Activated CD4-positive, alpha-beta T cell treated with anti-CD3 and anti-CD28 coated beads, Interleukin-2, amount 10 ng/mL, durations not matched to agents 7 days and 5 days (primary cell): Measurements from ENCODE around the gene TBX10. TPM values are rescaled to one million over a fixed set of nuclear protein-coding genes. Genes with fewer than 3 reads are reported as not detected.

Experiments
- CTCF ChIA-PET: fragments of 350-600 bp; sonication (Branson Sonifier 250); formaldehyde crosslinking; loops from one replicate; lab custom pipeline; 2021; ENCODE audit warnings: antibody characterized with exemption; lab: Charles Lee
- POLR2A ChIA-PET: fragments of 350-600 bp; sonication (Branson Sonifier 250); formaldehyde crosslinking; loops from one replicate; lab custom pipeline; 2021; ENCODE audit warnings: antibody characterized with exemption; lab: Charles Lee
- DNase-seq: peaks from one replicate; pipeline ENCODE4 v3.0.0-alpha.2; 2020
- H3K27ac Mint-ChIP-seq: one replicate; pipeline ENCODE4 v1.8.0; 2021; ENCODE audit warnings: mild to moderate bottlenecking, moderate library complexity, mixed read lengths
- H3K27me3 Mint-ChIP-seq: one replicate; pipeline ENCODE4 v1.8.0; 2021; ENCODE audit warnings: mixed read lengths
- H3K36me3 Mint-ChIP-seq: one replicate; pipeline ENCODE4 v1.8.0; 2021; ENCODE audit warnings: low read depth, mixed read lengths
- H3K4me1 Mint-ChIP-seq: one replicate; pipeline ENCODE4 v1.8.0; 2021; ENCODE audit warnings: mixed read lengths
- H3K4me3 Mint-ChIP-seq: one replicate; pipeline ENCODE4 v1.8.0; 2021; ENCODE audit warnings: mild to moderate bottlenecking, moderate library complexity, mixed read lengths
- H3K9me3 Mint-ChIP-seq: one replicate; pipeline ENCODE4 v1.8.0; 2021; ENCODE audit warnings: mixed read lengths
- total RNA-seq, 2 experiments: library from RNA; stranded (reverse); gene quantifications; one replicate each; pipeline ENCODE4 v1.2.3, GENCODE V29; 2021

The TBX10 gene
- total RNA-seq, 2 experiments from 2014 or later, result not detected

GRCh38 chr11:67613960-67614715 is 25.4 kb downstream of the TBX10 start:
- Mint-ChIP-seq H3K36me3 (peaks cover 20% of the 10 kb centered on the region), H3K27ac (peak overlapping the region; percentile 99), H3K4me3 (peak overlapping the region; percentile 71), H3K27me3 (no peaks in the 10 kb centered on the region), H3K9me3 (no peaks in the 10 kb centered on the region), H3K4me1 (peaks cover 36% of the 10 kb centered on the region)
- peak; percentile 87 for DNase-seq
- CTCF ChIA-PET, result interaction anchor here (0.5 to 6.6 kb wide), 13 partner anchors 9 to 1251 kb away, joined by 3 to 84 read pairs (median 3); partner anchors contain the start of genes GSTP1, NUDT8 and TBC1D10C
- POLR2A ChIA-PET, result no interaction called here

- CTCF ChIA-PET, result interaction anchor here (0.5 to 6.6 kb wide), 10 partner anchors 11 to 1250 kb away, joined by 3 to 84 read pairs (median 4); partner anchors contain the start of genes GSTP1 and NUDT8
Observed at GRCh38 chr11:67613313-67613959, 26.1 kb downstream of the TBX10 start.

GRCh38 chr11:67612751-67613150 is 26.8 kb downstream of the TBX10 start:
- Mint-ChIP-seq H3K9me3 (no peaks in the 10 kb centered on the region), H3K27ac (peak overlapping the region; percentile 99), H3K4me3 (no peak overlapping the region), H3K36me3 (peaks cover 30% of the 10 kb centered on the region), H3K27me3 (no peaks in the 10 kb centered on the region), H3K4me1 (peaks cover 48% of the 10 kb centered on the region)
- ChIA-PET CTCF (interaction anchor here (0.8 to 6.6 kb wide), 5 partner anchors 17 to 96 kb away, joined by 3 to 84 read pairs (median 5); partner anchors contain the start of genes GSTP1 and NUDT8), POLR2A (no interaction called here)
- DNase-seq, result no peak

More at GRCh38 chr11:67613313-67613959, 26.1 kb downstream of the TBX10 start:
- Mint-ChIP-seq H3K4me1 (peaks cover 41% of the 10 kb centered on the region), H3K27ac (peak overlapping the region; percentile 99), H3K36me3 (peaks cover 27% of the 10 kb centered on the region), H3K9me3 (no peaks in the 10 kb centered on the region), H3K4me3 (peak overlapping the region; percentile 71), H3K27me3 (no peaks in the 10 kb centered on the region)
- no peak for DNase-seq
- POLR2A ChIA-PET, result no interaction called here

GRCh38 chr11:67611704-67612587 is 27.6 kb downstream of the TBX10 start:
- H3K9me3 Mint-ChIP-seq, result no peaks in the 10 kb centered on the region
- peaks cover 49% of the 10 kb centered on the region for H3K4me1 Mint-ChIP-seq
- ChIA-PET POLR2A (no interaction called here), CTCF (interaction anchor here (1.3 to 6.6 kb wide), 2 partner anchors 18 to 95 kb away, joined by 3 to 84 read pairs; partner anchors contain the start of gene NUDT8)
- no peak overlapping the region for H3K4me3 Mint-ChIP-seq
- peaks cover 30% of the 10 kb centered on the region for H3K36me3 Mint-ChIP-seq
- no peak for DNase-seq
- peak overlapping the region; percentile 72 for H3K27ac Mint-ChIP-seq
- no peaks in the 10 kb centered on the region for H3K27me3 Mint-ChIP-seq

GRCh38 chr11:67611165-67611564 is 28.4 kb downstream of the TBX10 start:
- CTCF ChIA-PET, result no interaction called here
- Mint-ChIP-seq H3K4me3 (no peak overlapping the region), H3K4me1 (peaks cover 48% of the 10 kb centered on the region), H3K27me3 (no peaks in the 10 kb centered on the region), H3K9me3 (no peaks in the 10 kb centered on the region), H3K36me3 (peaks cover 30% of the 10 kb centered on the region), H3K27ac (no peak overlapping the region)
- DNase-seq, result no peak
- POLR2A ChIA-PET, result no interaction called here

GRCh38 chr11:67610302-67610868 is 29.2 kb downstream of the TBX10 start:
- no peaks in the 10 kb centered on the region for H3K27me3 Mint-ChIP-seq
- ChIA-PET POLR2A (interaction anchor here (0.7 kb wide), 1 partner anchor 20 kb away, joined by 3 read pairs; the partner anchor contains the start of gene NUDT8), CTCF (interaction anchor here (3.8 kb wide), 1 partner anchor 19 kb away, joined by 18 read pairs; the partner anchor contains the start of gene NUDT8)
- no peak overlapping the region for H3K27ac Mint-ChIP-seq
- H3K9me3 Mint-ChIP-seq, result no peaks in the 10 kb centered on the region
- no peak for DNase-seq
- H3K36me3 Mint-ChIP-seq, result peaks cover 30% of the 10 kb centered on the region
- H3K4me3 Mint-ChIP-seq, result no peak overlapping the region
- H3K4me1 Mint-ChIP-seq, result peaks cover 49% of the 10 kb centered on the region

GRCh38 chr11:67609316-67609715 is 30.2 kb downstream of the TBX10 start:
- DNase-seq, result no peak
- no peak overlapping the region for H3K27ac Mint-ChIP-seq
- H3K4me1 Mint-ChIP-seq, result peaks cover 39% of the 10 kb centered on the region
- no peaks in the 10 kb centered on the region for H3K27me3 Mint-ChIP-seq
- ChIA-PET POLR2A (no interaction called here), CTCF (interaction anchor here (0.7 to 3.8 kb wide), 4 partner anchors 9 to 39 kb away, joined by 3 to 18 read pairs (median 4); partner anchors contain the start of gene NUDT8)
- no peaks in the 10 kb centered on the region for H3K9me3 Mint-ChIP-seq
- no peak overlapping the region for H3K4me3 Mint-ChIP-seq
- H3K36me3 Mint-ChIP-seq, result peaks cover 30% of the 10 kb centered on the region

GRCh38 chr11:67608486-67608885 is 31.1 kb downstream of the TBX10 start:
- Mint-ChIP-seq H3K27ac (peak overlapping the region; percentile 93), H3K4me3 (peak overlapping the region; percentile 93), H3K9me3 (no peaks in the 10 kb centered on the region), H3K4me1 (peaks cover 30% of the 10 kb centered on the region), H3K36me3 (peaks cover 29% of the 10 kb centered on the region), H3K27me3 (no peaks in the 10 kb centered on the region)
- POLR2A ChIA-PET, result interaction anchor here (0.6 kb wide), 1 partner anchor 210 kb away, joined by 5 read pairs; no protein-coding TSS in a partner anchor
- CTCF ChIA-PET, result interaction anchor here (0.7 to 3.8 kb wide), 4 partner anchors 8 to 342 kb away, joined by 3 to 18 read pairs (median 4); partner anchors contain the start of gene NUDT8
- no peak for DNase-seq

GRCh38 chr11:67607507-67607906 is 32.1 kb downstream of the TBX10 start:
- Mint-ChIP-seq H3K27ac (peak overlapping the region; percentile 93), H3K27me3 (peaks cover 7% of the 10 kb centered on the region), H3K36me3 (peaks cover 23% of the 10 kb centered on the region), H3K4me1 (peaks cover 23% of the 10 kb centered on the region), H3K4me3 (peak overlapping the region; percentile 93), H3K9me3 (no peaks in the 10 kb centered on the region)
- ChIA-PET CTCF (interaction anchor here (0.6 to 3.8 kb wide), 4 partner anchors 10 to 1115 kb away, joined by 3 to 18 read pairs (median 4); partner anchors contain the start of gene NUDT8), POLR2A (no interaction called here)
- DNase-seq, result no peak

GRCh38 chr11:67606492-67607295 is 32.9 kb downstream of the TBX10 start, which contains the start of gene NDUFV1:
NDUFV1 (plus strand) TSS chr11:67606936; CDS start chr11:67607005, 69 bp downstream.
- Mint-ChIP-seq H3K36me3 (peaks cover 18% of the 10 kb centered on the region), H3K4me3 (peak within 1 kb of the TSS; percentile 93), H3K9me3 (no peaks in the 10 kb centered on the region), H3K4me1 (peaks cover 19% of the 10 kb centered on the region), H3K27me3 (peaks cover 7% of the 10 kb centered on the region), H3K27ac (peak within 1 kb of the TSS; percentile 93)
- peak; percentile 97 for DNase-seq
- ChIA-PET CTCF (interaction anchor here (0.6 to 3.8 kb wide), 3 partner anchors 23 to 1116 kb away, joined by 4 to 18 read pairs (median 7); partner anchors contain the start of gene NUDT8), POLR2A (no interaction called here)

GRCh38 chr11:67606093-67606491 is 33.5 kb downstream of the TBX10 start:
- Mint-ChIP-seq H3K27ac (peak overlapping the region; percentile 93), H3K4me3 (peak overlapping the region; percentile 93), H3K36me3 (peaks cover 15% of the 10 kb centered on the region), H3K9me3 (no peaks in the 10 kb centered on the region), H3K27me3 (peaks cover 9% of the 10 kb centered on the region), H3K4me1 (peaks cover 19% of the 10 kb centered on the region)
- DNase-seq, result no peak
- CTCF ChIA-PET, result interaction anchor here (1.6 kb wide), 1 partner anchor 23 kb away, joined by 7 read pairs; the partner anchor contains the start of gene NUDT8
- POLR2A ChIA-PET, result no interaction called here
